Caco-2 (cell line): ENCODE results near the gene SCIN. TPM values are rescaled to one million over a fixed set of nuclear protein-coding genes. Genes with fewer than 3 reads are reported as not detected.

Experiments
- BruUV-seq: library from RNA; stranded (reverse); fragments of 400-500 nt; replicated peaks from 2 replicates; lab custom pipeline; 2021; lab: Mats Ljungman, UMichigan
- CTCF ChIA-PET: fragments of 300-600 bp; sonication (Branson Sonifier 250); formaldehyde crosslinking; loops from one replicate; lab custom pipeline; 2022; ENCODE audit warnings: antibody characterized with exemption; lab: Charles Lee
- POLR2A ChIA-PET: fragments of 300-600 bp; sonication (Branson Sonifier 250); formaldehyde crosslinking; loops from one replicate; lab custom pipeline; 2022; ENCODE audit warnings: antibody characterized with exemption; lab: Charles Lee
- DNase-seq, 2 experiments: peaks; one replicate each; pipeline versions ENCODE4 v3.0.0 to v3.0.0-alpha.2; 2020 to 2022
- H3K27me3 ChIP-seq: replicated peaks from 2 replicates; pipeline ENCODE4 v1.6.0; 2011; ENCODE audit warnings: low read length; ENCODE audit not compliant: control insufficient read depth, insufficient read depth
- H3K36me3 ChIP-seq: 2 replicates; pipeline ENCODE4 v1.5.1; 2011; ENCODE audit warnings: low read length; ENCODE audit not compliant: control insufficient read depth, insufficient read depth
- H3K4me1 ChIP-seq: fragments of 250-450 bp; sonication (Bioruptor Pico); 2 replicates; pipeline ENCODE4 v1.5.1; 2020; ENCODE audit warnings: mild to moderate bottlenecking
- H3K4me3 ChIP-seq: 2 replicates; pipeline ENCODE4 v1.5.1; 2011; ENCODE audit warnings: low read depth, mild to moderate bottlenecking, control low read depth, low read length
- H3K9me3 ChIP-seq: fragments of 250-450 bp; sonication (Bioruptor Pico); 2 replicates; pipeline ENCODE4 v1.5.1; 2020; ENCODE audit warnings: mild to moderate bottlenecking, moderate library complexity
- H3K27ac Mint-ChIP-seq: one replicate; pipeline ENCODE4 v1.8.0; 2022; ENCODE audit warnings: mixed read lengths; ENCODE audit not compliant: unreplicated experiment
- H3K27me3 Mint-ChIP-seq: one replicate; pipeline ENCODE4 v1.8.0; 2022; ENCODE audit warnings: mixed read lengths; ENCODE audit not compliant: insufficient read depth, unreplicated experiment
- H3K36me3 Mint-ChIP-seq: one replicate; pipeline ENCODE4 v1.8.0; 2022; ENCODE audit warnings: mild to moderate bottlenecking, mixed read lengths; ENCODE audit not compliant: insufficient read depth, unreplicated experiment
- H3K4me1 Mint-ChIP-seq: one replicate; pipeline ENCODE4 v1.8.0; 2022; ENCODE audit warnings: low read depth, mixed read lengths; ENCODE audit not compliant: unreplicated experiment
- H3K4me3 Mint-ChIP-seq: one replicate; pipeline ENCODE4 v1.8.0; 2022; ENCODE audit warnings: mild to moderate bottlenecking, moderate library complexity, mixed read lengths; ENCODE audit not compliant: unreplicated experiment
- H3K9me3 Mint-ChIP-seq: one replicate; pipeline ENCODE4 v1.8.0; 2022; ENCODE audit warnings: mixed read lengths; ENCODE audit not compliant: unreplicated experiment
- intact Hi-C: fragments of 100-400 bp; cut with micrococcal nuclease; formaldehyde crosslinking; loops from one replicate; pipeline ENCODE4 v1.10.0; 2022; ENCODE audit not compliant: unreplicated experiment
- total RNA-seq: library from RNA; stranded (reverse); gene quantifications from 2 replicates; pipeline ENCODE4 v1.2.3, GENCODE V29; 2022
- TF ChIP-seq, protein P1 (sequence below), 2 experiments: fragments of 200-600 bp in 1 of 2; IDR thresholded peaks; 1 replicate in 1 of 2; 2 replicates in 1 of 2; pipeline versions ENCODE4 v1.5.1 to v1.8.0; 2011 to 2022; ENCODE audit warnings: antibody characterized with exemption in 1 of 2, control low read depth in 1 of 2, inconsistent platforms in 1 of 2, low read depth in 1 of 2, low read length in 1 of 2, mild to moderate bottlenecking in 1 of 2, moderate library complexity in 1 of 2; ENCODE audit not compliant: insufficient read depth in 1 of 2, severe bottlenecking in 1 of 2, unreplicated experiment in 1 of 2

The SCIN gene
- total RNA-seq, 1 experiment from 2014 or later = 0.39 TPM

DNA sequence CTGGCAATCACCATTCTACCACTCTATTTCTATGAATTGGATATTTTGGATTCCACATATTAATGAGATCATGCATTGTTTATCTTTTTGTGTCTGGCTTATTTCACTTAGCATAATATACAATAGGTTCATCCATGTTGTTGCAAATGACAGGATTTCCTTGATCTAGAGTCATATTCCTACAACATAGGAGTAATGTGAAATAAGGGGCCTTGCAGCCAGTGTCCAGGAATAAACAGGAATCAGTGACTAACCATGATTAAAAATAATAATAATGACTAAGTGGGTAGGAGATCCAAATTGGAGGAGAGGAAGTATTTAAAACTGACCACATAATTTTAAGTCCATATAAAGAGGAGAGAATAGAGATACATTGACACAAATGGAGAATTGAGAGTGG, 49.9 kb downstream of the SCIN start:
- H3K27me3 Mint-ChIP-seq = no peaks in the 10 kb centered on the region
- Histone ChIP-seq H3K27me3 (no peaks in the 10 kb centered on the region), H3K4me1 (peaks cover 9% of the 10 kb centered on the region; the same call in 1 of the 2 replicates), H3K4me3 (no peak overlapping the region), H3K9me3 (no peaks in the 10 kb centered on the region), H3K36me3 (no peaks in the 10 kb centered on the region)
- DNase-seq = no peak
- POLR2A ChIA-PET = no interaction called here
- TF ChIP-seq, protein P1, sequence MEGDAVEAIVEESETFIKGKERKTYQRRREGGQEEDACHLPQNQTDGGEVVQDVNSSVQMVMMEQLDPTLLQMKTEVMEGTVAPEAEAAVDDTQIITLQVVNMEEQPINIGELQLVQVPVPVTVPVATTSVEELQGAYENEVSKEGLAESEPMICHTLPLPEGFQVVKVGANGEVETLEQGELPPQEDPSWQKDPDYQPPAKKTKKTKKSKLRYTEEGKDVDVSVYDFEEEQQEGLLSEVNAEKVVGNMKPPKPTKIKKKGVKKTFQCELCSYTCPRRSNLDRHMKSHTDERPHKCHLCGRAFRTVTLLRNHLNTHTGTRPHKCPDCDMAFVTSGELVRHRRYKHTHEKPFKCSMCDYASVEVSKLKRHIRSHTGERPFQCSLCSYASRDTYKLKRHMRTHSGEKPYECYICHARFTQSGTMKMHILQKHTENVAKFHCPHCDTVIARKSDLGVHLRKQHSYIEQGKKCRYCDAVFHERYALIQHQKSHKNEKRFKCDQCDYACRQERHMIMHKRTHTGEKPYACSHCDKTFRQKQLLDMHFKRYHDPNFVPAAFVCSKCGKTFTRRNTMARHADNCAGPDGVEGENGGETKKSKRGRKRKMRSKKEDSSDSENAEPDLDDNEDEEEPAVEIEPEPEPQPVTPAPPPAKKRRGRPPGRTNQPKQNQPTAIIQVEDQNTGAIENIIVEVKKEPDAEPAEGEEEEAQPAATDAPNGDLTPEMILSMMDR (IDR thresholded peaks at IDR 0.05; ENCODE audit: insufficient read depth in 1 of 2, low read depth in 1 of 2, low read length in 1 of 2, severe bottlenecking in 1 of 2, unreplicated experiment in 1 of 2) = no peak
- no TSS peak for BruUV-seq
- no peaks in the 10 kb centered on the region for H3K9me3 Mint-ChIP-seq
- H3K4me1 Mint-ChIP-seq = peaks cover 6% of the 10 kb centered on the region
- intact Hi-C loops = loop anchor here (5.0 kb wide), 1 partner anchor 48 kb away; the partner anchor contains the start of gene SCIN
- no peak overlapping the region for H3K27ac Mint-ChIP-seq
- CTCF ChIA-PET = interaction anchor here (0.7 to 1.1 kb wide), 3 partner anchors 95 to 162 kb away, joined by 3 read pairs; no protein-coding TSS in a partner anchor
- H3K4me3 Mint-ChIP-seq = no peak overlapping the region
- no peaks in the 10 kb centered on the region for H3K36me3 Mint-ChIP-seq

DNA sequence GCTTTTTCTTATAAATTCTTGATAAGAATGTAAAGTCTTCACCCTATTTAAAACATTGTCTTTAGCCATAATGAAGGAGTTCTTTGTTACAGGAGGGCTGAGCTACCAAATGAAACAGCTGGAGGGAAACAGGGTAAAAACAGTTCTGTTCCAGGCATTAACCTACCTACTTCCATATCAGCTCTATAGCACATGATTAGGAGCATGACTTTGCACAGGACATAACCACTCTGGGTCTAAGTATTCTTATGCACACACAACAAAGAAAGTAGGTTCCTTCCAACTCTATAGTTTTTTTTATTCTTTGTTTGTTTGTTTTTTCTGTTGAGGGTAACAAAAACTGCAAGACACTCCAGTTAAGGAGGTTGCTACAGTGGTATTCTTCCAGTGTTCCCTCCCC, 52.7 kb downstream of the SCIN start:
- no peak overlapping the region for H3K4me3 Mint-ChIP-seq
- no peak overlapping the region for H3K27ac Mint-ChIP-seq
- no TSS peak for BruUV-seq
- TF ChIP-seq, protein P1 (IDR thresholded peaks at IDR 0.05; ENCODE audit: insufficient read depth in 1 of 2, low read depth in 1 of 2, low read length in 1 of 2, severe bottlenecking in 1 of 2, unreplicated experiment in 1 of 2) = no peak
- POLR2A ChIA-PET = no interaction called here
- no peaks in the 10 kb centered on the region for H3K27me3 ChIP-seq
- no peak overlapping the region for H3K4me3 ChIP-seq
- H3K36me3 ChIP-seq = no peaks in the 10 kb centered on the region
- H3K9me3 Mint-ChIP-seq = no peaks in the 10 kb centered on the region
- peaks cover 9% of the 10 kb centered on the region; the same call in 1 of the 2 replicates for H3K4me1 ChIP-seq
- peaks cover 2% of the 10 kb centered on the region for H3K27me3 Mint-ChIP-seq
- H3K4me1 Mint-ChIP-seq = peaks cover 6% of the 10 kb centered on the region
- CTCF ChIA-PET = interaction anchor here (1.0 to 1.4 kb wide), 3 partner anchors 99 to 165 kb away, joined by 3 to 15 read pairs (median 5); no protein-coding TSS in a partner anchor
- no peak for DNase-seq
- intact Hi-C loops = loop anchor here (5.0 kb wide), 1 partner anchor 51 kb away; the partner anchor contains the start of gene SCIN
- H3K9me3 ChIP-seq = no peaks in the 10 kb centered on the region
- H3K36me3 Mint-ChIP-seq = no peaks in the 10 kb centered on the region

DNA sequence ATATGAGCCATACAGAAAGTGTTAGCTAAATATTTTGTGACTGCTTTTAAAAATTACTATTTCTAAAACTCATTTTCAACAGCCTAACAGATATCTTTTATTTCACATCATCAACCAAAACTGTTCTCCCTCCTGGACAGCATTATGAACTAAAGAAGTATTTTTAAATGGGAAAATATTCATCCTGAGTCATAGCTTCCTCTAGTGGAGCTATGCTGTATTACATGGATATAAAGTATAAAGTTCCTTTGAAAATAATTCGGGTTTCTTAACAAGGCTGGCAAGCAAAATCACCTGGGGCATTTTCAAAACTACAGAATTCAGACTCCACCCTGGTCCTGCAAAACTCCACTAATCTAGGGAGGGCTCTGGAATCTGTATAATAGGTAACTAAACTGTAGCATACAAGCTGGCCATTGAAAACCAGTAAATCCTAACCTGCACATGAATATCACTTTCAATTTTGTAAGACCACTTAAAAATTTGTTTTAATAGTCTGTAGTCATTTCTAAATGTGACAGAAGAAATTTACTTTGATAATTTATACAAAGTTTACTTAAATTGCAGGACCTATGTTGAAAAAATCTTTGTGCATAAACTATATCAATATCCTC, 53.5 kb downstream of the SCIN start:
- no peaks in the 10 kb centered on the region for H3K9me3 ChIP-seq
- H3K27me3 ChIP-seq = no peaks in the 10 kb centered on the region
- H3K4me3 Mint-ChIP-seq = no peak overlapping the region
- no peaks in the 10 kb centered on the region for H3K36me3 Mint-ChIP-seq
- no peaks in the 10 kb centered on the region for H3K9me3 Mint-ChIP-seq
- ChIA-PET CTCF (interaction anchor here (0.7 to 1.2 kb wide), 3 partner anchors 94 to 101 kb away, joined by 3 to 15 read pairs (median 5); no protein-coding TSS in a partner anchor), POLR2A (no interaction called here)
- no TSS peak for BruUV-seq
- H3K36me3 ChIP-seq = no peaks in the 10 kb centered on the region
- no peak overlapping the region for H3K4me3 ChIP-seq
- TF ChIP-seq, protein P1 (IDR thresholded peaks at IDR 0.05; ENCODE audit: insufficient read depth in 1 of 2, low read depth in 1 of 2, low read length in 1 of 2, severe bottlenecking in 1 of 2, unreplicated experiment in 1 of 2) = peak; percentile 78
- H3K27ac Mint-ChIP-seq = no peak overlapping the region
- peaks cover 2% of the 10 kb centered on the region for H3K27me3 Mint-ChIP-seq
- peaks cover 9% of the 10 kb centered on the region; the same call in 1 of the 2 replicates for H3K4me1 ChIP-seq
- intact Hi-C loops = loop anchor here (1.0 to 5.0 kb wide), 3 partner anchors 52 to 166 kb away; partner anchors contain the start of gene SCIN
- H3K4me1 Mint-ChIP-seq = peaks cover 6% of the 10 kb centered on the region
- DNase-seq = peak in 1 of 2 experiments; percentile 18
